Measurements from ENCODE around the gene SPEN.

DNA sequence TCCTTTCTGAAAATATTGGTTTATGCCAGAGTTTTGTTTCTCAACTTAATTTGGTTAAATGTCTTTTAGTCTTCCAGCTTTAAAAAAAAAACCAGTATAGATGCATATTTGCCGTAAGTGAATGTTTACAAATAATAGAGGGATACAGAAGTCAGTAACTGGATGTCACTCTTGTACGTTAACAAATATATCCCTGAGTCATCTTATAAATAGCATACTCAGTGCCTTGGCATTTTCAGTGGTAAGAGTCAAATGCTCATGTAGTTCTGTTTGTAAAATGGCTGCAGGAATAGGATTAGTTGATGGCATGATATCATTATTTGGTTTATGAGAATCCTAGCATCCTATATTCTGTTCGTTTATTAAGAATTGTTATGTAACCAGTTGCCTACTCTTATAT, 55.4 kb downstream of the SPEN start:
- no peak for TF ChIP-seq POLR2A (IDR thresholded peaks at IDR 0.05)
- TF ChIP-seq, protein P1, sequence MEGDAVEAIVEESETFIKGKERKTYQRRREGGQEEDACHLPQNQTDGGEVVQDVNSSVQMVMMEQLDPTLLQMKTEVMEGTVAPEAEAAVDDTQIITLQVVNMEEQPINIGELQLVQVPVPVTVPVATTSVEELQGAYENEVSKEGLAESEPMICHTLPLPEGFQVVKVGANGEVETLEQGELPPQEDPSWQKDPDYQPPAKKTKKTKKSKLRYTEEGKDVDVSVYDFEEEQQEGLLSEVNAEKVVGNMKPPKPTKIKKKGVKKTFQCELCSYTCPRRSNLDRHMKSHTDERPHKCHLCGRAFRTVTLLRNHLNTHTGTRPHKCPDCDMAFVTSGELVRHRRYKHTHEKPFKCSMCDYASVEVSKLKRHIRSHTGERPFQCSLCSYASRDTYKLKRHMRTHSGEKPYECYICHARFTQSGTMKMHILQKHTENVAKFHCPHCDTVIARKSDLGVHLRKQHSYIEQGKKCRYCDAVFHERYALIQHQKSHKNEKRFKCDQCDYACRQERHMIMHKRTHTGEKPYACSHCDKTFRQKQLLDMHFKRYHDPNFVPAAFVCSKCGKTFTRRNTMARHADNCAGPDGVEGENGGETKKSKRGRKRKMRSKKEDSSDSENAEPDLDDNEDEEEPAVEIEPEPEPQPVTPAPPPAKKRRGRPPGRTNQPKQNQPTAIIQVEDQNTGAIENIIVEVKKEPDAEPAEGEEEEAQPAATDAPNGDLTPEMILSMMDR (IDR thresholded peaks at IDR 0.05), result no peak
